NK-92 (cell line): ENCODE data around the gene FOXP1.

Source experiments
- DNase-seq: peaks from one replicate; lab custom pipeline; 2025; ENCODE audit not compliant: unreplicated experiment; lab: John Stamatoyannopoulos, UW

Gene FOXP1

DNA sequence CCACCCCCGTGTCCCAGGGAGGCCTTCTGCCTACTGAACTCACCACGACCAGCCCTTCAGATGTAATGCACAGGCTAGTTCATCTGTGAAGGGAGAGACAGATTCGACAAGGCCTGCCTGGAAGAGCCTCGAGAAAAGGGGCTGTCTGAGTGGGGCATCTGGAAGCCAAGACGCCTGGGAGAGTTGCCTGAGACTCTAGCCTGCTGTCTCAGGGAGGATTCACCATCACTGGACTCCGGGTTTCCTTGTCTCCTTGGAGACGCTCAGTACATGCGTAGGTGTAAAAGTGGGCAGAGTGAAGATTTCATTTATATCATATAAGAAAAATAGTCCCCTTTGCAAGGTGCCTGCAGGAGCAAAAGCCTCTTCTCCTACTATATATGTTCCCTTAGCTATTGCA lies 468.9 kb downstream of the FOXP1 start:
- no peak for DNase-seq

DNA sequence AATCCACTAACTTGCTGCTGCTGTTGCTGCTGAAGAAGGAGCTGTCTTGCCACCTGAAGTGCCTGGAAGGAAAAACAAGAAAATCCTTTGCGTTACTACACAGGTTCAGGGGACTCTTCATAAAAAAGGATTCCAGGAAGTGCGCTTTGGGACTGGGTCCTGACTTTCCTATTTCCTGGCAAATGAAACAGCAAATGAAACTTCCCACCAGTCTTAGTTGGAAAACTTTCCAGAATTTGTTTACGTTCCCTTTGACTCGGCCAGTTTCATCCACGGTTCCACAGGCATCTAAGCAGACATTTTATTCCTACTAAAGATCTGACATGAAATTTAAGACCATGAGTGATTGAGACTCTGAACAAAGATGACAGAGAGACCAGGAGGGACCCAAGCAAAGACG lies 471.0 kb downstream of the FOXP1 start:
- DNase-seq, result no peak

DNA sequence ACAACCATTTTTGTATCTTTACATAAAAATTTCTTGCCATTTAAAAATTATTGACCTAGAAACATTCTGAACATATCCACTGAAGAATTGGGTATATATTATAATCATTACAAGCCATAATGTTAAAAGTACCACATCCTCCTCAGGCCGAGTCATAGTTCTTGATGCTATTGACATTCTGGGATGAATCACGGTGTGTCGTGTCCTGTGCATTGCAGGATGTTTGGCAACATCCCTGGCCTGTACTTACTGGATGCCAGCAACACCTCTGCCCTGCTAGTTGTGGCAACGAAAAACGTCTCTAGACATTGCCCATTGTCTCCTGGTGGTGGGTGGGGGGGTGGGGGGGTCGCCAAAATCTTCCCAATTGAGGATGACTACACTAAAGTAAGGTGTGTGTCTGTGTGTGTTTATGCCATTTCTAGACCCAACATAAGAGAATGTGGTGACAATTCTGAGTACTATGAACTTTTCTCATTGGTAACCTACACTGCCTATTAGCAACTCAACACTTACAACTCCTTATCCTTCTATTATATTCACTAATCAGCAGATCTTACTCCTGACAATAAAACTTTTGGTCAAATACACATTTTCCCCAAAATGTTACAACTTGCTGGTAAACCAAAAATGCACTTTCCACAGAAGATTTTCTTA lies 471.6 kb downstream of the FOXP1 start:
- no peak for DNase-seq

GRCh38 chr3:71110385-71111222 lies 472.9 kb downstream of the FOXP1 start:
- DNase-seq, result no peak

DNA sequence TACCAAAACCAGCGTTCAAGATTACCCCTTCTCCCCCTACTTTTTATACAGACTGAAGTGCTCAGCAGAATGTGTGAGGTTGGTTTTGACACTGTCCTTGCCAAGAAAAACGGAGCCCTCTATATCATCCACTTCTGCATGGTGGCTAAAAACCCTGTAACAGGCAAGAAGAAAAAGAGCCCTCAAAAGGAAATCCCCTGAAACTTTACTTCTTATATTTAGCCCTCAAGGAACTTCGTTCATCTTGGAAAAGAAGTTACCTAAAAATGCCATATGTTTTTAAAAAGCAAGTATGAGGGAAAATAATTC lies 473.6 kb downstream of the FOXP1 start:
- no peak for DNase-seq

DNA sequence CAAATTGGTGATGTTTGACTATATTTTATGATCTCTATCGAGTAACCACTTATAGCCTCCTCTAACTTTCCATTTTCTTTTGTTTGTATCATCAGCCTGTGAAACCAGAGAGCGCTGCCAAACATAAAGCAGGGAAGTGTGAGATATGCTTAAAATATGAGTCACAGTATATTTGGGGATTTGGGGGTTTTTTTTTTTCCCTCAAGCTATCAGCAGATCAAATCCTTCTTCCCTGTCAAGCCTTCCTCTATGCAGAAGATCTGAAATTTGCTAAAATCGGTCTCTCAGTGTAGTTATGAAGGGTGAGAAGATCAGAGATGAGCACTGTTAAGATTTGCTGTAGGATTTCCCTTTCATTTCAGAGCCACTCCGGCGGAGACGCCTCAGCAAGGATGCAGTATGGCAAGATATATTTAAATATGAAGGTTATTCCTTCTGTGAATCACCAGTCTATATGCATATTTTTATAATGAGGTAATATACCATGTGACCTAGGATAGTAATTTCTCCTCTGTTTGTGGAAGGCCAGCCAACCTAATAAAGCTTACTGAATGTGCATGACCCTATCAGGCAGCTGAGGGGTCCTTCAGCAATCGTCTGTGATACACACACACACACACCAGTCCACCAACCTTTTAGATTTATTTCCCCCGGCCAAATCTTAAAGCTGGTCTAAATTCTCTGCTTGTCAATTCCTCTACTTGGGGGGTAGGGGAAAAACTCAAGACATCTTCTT lies 474.1 kb downstream of the FOXP1 start:
- no peak for DNase-seq

GRCh38 chr3:71107926-71108325 lies 475.6 kb downstream of the FOXP1 start:
- no peak for DNase-seq

DNA sequence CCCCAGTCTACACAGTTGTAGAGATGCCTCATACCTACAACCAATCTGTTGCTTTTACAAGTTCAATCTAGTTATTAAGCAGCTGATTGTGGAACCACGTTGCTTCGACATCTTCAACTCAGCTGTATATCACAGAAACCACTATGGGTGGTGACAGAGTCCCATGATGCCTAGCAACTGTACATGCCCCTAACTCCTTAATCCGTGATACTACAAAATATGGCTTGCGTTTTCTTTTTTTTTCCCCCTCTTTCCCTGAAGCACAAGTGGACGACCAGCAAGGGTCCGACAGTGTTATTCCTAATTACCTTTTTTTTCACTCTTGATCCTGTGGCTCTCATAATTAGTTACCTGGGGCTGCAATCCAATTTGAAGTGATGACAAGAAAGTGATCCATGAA lies 478.6 kb downstream of the FOXP1 start:
- no peak for DNase-seq

GRCh38 chr3:71104556-71104955 lies 479.0 kb downstream of the FOXP1 start:
- no peak for DNase-seq

DNA sequence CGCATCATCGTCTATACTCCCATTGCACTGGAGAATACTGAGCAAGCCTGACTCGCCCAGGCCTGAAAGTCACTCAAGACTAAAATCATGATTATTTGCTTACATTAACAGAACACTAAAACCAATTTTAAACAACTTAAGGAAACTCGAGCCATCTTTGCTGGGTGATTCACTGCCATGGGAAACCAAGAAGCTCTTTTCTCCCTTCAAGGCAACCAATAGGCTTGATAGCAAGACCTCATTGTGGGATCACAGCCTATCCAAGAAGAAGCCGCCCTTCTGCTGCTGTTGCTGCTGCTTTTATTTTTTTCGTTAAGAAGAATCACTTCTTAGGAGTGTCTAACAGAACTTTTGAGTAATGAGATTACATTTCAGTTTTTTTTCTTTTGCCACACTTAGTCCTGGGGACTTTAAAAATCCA lies 479.4 kb downstream of the FOXP1 start:
- DNase-seq, result no peak

DNA sequence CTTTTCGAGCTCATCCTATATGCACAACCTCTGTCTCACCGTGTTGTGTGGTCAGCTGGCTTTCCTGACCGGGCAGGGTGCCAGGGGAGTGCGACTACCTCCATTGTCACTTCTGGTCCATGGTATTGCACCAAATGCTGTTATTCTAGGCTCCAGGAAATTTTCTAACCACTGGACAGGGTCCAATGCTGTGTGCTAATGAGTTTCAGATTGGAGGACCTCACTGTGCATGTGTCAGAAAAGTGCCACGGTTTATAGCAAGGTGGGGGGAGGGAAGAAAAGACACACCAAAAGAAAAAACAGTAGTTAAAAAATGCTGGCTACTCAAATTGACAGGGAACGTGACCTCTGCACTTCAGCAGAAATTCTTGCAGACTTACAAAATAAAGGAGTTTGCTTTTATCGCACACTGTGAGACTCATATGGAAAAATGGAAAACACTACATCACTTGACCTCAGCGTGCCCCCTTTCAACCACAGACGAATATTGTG lies 480.1 kb downstream of the FOXP1 start:
- DNase-seq, result no peak

DNA sequence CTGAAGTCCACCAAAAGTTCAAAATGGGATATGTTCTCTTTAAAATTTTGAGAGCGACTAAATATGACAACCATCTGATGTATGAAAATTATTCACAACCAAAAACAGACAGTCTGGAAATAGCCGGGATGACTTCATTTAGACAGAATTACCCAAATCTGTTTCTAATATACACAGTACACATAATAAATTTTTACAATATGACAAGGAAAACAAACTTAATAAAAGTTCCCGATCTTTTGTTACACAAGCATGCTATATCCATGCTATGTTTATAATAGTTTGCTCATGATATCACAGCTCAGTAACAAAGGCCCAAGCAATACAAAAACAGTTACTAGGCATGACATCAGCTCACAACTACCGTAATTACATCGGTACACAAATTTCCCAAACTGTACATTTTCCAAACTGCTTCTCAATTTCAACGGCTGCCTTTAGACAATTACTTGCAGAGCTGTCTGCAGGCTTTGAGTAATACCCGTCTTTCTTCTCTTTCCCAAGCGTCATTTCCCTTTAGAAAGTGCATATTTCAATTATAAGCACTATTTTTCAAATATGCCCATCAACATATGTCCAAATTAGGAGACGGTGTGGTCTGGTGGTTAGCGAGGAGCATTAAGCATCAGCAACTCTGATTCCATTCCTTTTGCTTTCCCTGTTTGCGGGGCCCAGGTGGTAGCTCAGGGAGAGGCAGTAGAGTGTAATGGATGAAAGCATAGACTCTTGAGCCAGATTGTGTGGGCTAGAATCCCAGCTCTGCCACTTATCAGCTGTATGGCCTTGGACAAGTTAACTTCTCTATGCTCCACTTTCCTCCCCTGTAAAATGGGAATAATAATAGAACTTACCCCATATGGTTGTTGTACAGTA lies 481.2 kb downstream of the FOXP1 start:
- DNase-seq, result no peak

DNA sequence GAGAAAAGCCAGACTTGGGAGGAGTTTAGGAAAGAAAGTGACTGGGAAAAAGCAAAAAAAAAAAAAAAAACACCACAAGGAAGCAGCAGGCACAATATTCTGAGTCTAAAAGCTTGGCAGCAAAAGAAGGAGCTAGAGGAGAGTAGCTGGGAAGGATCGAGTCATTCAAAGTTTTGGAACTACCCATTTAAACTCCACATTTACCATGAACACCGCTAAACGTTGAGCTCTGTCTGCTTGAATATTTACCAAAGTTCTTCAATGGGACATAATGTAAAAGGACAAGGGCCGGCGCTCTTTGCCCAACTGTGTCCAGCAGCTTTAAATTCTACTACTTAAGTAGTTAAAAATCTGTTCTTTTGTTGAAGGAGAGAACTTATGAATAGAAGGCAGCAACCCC lies 481.9 kb downstream of the FOXP1 start:
- DNase-seq, result no peak

DNA sequence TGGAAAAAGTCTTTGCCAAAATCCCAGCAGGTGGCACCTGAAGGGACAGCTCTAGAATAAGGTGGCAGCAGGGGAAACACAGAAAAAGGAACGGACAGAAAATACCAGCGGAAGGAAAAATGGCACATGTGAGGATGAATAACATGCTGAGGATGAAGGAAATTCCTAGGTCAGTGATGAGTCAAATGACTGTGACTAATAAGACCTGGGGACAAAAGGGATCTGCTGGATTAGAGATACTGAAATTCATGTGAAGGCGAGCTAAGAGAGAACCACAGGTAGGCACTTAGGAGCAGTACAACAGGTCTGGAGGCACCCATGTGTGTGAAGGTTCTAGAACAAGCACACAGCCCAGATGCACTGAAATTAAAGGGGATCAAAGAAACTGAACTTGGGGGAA lies 482.5 kb downstream of the FOXP1 start:
- DNase-seq, result no peak

DNA sequence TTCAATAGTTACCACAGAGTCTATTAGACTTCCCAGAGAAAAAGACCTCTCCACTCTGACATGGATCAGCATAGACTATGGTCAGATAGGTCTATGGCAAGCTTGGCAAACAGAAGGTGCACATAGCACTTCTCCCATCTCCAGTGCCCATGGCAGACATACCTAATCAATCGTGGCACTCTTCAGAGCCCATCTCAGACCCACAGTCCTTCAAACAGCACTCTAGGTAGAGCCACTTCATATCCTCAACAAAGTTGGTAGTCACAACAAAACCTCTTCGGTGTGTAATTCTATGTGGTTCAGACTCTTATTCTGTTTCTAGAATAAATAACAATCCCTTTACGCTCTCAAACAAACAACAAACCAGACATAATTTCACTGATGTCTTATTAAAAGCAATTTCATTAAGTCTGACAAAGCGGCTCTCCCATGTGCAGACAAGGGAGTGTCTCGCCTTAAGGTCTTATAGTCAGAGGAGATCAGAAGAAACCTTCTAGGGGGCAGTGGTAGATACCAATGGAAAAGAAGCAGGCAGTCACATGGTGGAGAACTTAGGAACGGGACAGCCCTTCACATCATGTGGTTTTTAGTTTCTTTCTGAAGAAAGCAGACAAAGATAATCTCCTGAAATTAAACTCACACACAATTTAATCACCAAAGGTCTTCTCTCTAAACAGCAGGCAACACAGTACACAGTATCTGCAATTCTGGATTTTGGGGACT lies 483.4 kb downstream of the FOXP1 start:
- no peak for DNase-seq

GRCh38 chr3:71097557-71097956 lies 486.0 kb downstream of the FOXP1 start:
- DNase-seq, result no peak

DNA sequence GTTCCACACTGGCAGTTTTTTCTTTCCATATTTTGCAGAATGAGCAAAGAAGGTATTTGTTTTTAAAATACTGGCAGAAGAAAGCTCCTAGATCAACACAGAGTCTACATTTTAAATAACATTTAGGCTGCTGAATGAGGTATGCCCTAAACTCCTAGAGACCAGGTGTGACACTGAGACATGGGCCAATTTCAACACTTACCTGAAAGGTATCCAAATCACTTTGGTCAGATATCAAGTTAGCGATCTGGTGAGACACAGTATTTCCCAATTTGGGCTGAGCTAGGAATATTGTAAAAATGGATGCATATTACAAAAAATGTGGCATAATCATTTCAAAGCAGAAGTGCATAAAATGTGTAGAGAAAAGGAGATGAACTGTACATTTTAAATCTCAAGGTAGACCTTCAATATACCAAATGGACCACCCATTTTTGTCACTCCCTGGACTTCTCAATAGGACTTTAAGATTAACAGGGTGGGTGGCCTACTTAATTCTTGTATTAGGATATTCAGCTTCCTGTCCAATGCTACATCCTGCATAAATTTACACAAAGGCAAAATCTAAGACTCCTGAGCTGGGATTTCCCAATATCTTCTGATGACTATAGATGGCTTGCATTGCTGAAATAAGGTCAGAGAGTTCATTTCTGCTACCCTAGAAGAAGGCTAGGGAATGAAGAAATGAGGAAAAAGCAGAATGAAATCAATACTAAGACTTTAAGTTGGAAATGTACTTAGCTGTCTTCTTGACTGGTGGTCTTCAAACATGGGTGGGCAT lies 487.8 kb downstream of the FOXP1 start:
- DNase-seq, result no peak

DNA sequence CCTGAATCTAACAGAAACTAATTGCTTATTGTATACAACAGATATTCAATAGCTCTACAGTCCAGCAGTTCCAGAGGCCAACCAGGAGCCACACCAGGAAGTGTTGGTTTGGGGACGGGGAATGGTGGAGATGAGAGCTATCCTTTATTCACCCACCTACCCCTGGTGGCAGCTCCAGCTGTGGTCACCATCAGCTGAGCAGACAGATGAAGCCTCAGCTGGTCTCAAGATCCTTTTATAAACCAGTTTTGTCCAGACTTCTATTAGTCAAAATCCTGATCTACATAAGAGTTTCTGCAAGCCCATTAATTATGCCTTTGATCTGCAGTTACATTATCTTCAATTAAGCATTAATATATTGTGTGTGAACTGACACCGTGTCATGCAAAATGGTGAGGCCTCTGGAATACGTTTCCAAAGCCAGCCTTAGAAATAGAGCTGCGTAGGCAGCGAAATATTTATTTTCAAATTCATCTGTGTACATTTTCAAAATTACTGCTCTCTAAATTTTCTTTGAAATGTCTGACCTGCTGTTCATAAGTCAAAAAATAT lies 488.8 kb downstream of the FOXP1 start:
- no peak for DNase-seq

GRCh38 chr3:71092665-71093064 lies 490.9 kb downstream of the FOXP1 start:
- DNase-seq, result no peak
